ENCODE data around the gene C9orf85.

- TF ChIP-seq, protein P1, sequence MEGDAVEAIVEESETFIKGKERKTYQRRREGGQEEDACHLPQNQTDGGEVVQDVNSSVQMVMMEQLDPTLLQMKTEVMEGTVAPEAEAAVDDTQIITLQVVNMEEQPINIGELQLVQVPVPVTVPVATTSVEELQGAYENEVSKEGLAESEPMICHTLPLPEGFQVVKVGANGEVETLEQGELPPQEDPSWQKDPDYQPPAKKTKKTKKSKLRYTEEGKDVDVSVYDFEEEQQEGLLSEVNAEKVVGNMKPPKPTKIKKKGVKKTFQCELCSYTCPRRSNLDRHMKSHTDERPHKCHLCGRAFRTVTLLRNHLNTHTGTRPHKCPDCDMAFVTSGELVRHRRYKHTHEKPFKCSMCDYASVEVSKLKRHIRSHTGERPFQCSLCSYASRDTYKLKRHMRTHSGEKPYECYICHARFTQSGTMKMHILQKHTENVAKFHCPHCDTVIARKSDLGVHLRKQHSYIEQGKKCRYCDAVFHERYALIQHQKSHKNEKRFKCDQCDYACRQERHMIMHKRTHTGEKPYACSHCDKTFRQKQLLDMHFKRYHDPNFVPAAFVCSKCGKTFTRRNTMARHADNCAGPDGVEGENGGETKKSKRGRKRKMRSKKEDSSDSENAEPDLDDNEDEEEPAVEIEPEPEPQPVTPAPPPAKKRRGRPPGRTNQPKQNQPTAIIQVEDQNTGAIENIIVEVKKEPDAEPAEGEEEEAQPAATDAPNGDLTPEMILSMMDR (IDR thresholded peaks at IDR 0.05) = no peak
- no peak for TF ChIP-seq ZFX (IDR thresholded peaks at IDR 0.05; ENCODE audit: borderline replicate concordance)
Observed at GRCh38 chr9:71924576-71924975, 13.1 kb downstream of the C9orf85 start.

Data from 22Rv1 (cell line).